ENCODE measurements around the gene PFKP.

DNA sequence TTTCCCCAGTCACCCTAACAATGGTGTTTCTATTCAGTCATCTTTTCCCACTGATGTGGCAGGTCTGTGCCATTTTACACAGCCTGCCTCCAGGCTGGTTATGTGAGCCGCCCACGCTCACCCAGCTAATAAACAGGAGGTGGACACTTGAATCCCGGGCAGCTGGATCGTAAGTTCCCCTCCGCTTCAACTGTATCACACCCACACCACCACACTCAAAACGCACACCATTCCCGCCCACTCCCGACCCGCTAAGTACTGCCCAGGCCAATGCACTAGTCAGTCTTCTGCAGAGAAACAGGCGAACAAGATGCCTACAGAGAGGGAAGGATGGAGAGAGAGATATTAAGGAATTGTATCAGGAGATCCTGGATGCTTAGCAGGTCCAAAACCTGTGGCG is 38.9 kb upstream of the PFKP start:
- TF ChIP-seq, protein P1, sequence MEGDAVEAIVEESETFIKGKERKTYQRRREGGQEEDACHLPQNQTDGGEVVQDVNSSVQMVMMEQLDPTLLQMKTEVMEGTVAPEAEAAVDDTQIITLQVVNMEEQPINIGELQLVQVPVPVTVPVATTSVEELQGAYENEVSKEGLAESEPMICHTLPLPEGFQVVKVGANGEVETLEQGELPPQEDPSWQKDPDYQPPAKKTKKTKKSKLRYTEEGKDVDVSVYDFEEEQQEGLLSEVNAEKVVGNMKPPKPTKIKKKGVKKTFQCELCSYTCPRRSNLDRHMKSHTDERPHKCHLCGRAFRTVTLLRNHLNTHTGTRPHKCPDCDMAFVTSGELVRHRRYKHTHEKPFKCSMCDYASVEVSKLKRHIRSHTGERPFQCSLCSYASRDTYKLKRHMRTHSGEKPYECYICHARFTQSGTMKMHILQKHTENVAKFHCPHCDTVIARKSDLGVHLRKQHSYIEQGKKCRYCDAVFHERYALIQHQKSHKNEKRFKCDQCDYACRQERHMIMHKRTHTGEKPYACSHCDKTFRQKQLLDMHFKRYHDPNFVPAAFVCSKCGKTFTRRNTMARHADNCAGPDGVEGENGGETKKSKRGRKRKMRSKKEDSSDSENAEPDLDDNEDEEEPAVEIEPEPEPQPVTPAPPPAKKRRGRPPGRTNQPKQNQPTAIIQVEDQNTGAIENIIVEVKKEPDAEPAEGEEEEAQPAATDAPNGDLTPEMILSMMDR (IDR thresholded peaks at IDR 0.05; ENCODE audit: low read depth, low read length, poor library complexity, severe bottlenecking) = no peak
- TF ChIP-seq EZH2phosphoT487 (IDR thresholded peaks at IDR 0.05; ENCODE audit: borderline replicate concordance, low read length) = no peak

All from DOHH2 (cell line).